IPS DF 4.7 (cell line): ENCODE measurements around the gene DGKZ.

ENCODE experiments used
- DNase-seq: peaks from one replicate; pipeline ENCODE4 v3.0.0-alpha.2; 2013; ENCODE audit warnings: low spot score; ENCODE audit errors: extremely low read depth

Gene DGKZ

DNA sequence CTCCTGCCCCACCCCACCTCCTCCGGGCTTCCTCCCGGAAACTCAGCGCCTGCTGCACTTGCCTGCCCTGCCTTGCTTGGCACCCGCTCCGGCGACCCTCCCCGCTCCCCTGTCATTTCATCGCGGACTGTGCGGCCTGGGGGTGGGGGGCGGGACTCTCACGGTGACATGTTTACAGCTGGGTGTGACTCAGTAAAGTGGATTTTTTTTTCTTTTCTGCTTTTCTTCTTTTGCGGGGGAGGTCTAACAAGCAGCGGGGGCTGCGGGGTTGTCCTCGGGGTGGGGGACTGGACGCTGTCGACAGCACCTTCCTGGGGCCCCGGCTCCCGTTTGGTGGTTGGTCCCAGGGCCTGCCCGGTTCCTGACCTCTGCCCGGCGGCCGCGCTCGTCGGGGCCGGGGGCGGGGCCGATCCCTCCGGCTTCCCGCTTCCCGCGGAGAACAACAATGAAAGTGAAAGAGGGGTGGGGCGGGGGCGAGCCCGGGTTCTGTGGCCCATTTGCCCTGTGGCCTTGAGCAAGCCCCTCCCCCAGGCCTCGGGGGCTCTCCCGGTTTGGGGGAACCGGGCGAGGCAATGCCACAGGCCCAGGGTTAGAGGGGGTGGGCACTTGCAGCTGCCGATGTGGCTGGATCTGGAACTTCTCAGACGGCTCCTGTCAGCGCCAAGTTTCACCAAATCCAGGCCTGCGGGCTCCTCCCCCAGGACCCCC, 33.2 kb downstream of the DGKZ start:
- no peak for DNase-seq

DNA sequence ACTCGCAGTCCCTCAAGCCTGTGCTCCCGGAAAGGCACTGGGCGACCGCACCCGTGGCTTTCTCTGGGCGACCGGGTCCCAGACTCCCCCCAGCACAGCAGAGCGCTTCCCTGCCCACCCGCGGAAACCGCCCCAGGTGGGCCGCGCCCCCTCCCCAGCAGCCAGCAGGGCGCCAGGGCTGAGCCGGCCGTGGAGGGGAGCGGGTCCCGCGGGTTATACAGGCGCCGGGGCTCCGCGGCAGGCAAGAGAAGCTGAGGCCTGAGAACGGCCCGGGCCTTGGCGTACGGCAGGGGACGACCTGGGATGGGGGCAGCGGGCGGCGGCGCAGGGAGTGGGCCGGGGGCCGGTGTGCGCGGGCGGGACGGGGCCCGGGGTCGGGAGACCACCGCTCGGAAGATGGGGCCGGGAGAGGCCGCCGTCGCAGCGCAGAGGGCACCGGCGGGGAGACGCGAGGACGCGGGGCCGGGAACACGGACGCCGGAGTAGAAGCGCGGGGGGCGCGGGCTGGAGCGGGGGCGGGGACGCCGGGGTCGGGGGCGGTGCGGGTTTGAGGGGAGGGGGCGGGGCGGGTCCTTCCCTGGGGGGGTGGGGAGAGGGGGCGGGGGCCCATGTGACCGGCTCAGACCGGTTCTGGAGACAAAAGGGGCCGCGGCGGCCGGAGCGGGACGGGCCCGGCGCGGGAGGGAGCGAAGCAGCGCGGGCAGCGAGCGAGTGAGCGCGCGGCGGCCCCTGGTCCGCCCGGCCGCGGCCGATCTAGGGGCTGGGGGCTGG, 34.0 kb downstream of the DGKZ start, which contains the start of gene MDK:
Gene MDK (plus strand): TSS at position 622 of the 771 bp plus-strand sequence. CDS start 389 bp downstream, outside the sequence.
- no peak for DNase-seq

GRCh38 chr11:46381819-46382645, 34.8 kb downstream of the DGKZ start:
- no peak for DNase-seq

- DNase-seq = no peak
Measured at GRCh38 chr11:46382646-46383403, 35.6 kb downstream of the DGKZ start.

DNA sequence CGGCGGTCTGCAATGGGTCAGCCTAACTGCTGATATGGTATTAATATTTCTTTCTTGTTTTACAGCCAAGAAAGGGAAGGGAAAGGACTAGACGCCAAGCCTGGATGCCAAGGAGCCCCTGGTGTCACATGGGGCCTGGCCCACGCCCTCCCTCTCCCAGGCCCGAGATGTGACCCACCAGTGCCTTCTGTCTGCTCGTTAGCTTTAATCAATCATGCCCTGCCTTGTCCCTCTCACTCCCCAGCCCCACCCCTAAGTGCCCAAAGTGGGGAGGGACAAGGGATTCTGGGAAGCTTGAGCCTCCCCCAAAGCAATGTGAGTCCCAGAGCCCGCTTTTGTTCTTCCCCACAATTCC, 36.1 kb downstream of the DGKZ start:
- DNase-seq = no peak

GRCh38 chr11:46383974-46384701, 36.9 kb downstream of the DGKZ start:
- no peak for DNase-seq

- DNase-seq = no peak
Measured at GRCh38 chr11:46385169-46386004, 38.1 kb downstream of the DGKZ start.

- DNase-seq = no peak
Measured at GRCh38 chr11:46386005-46386578, 38.8 kb downstream of the DGKZ start.

DNA sequence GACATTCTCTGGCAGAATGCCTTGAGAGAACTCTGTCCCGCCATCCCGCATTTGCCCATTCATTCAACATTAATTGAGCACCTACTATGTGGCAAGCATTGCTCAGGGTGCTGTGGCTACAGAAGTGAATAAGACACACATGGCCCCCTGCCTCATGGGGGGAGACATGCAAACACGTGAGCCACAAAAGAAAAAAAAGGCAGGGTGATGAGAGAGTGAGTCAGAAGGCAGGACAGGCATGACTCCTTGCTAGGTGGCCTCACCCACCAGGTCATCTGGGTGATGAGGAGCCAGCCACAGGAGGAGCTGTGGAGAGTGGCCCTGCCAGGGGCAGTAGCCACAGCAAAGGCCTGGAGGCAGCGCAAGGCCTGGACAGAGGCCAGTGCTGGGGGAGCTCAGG, 39.4 kb downstream of the DGKZ start:
- DNase-seq = no peak

DNA sequence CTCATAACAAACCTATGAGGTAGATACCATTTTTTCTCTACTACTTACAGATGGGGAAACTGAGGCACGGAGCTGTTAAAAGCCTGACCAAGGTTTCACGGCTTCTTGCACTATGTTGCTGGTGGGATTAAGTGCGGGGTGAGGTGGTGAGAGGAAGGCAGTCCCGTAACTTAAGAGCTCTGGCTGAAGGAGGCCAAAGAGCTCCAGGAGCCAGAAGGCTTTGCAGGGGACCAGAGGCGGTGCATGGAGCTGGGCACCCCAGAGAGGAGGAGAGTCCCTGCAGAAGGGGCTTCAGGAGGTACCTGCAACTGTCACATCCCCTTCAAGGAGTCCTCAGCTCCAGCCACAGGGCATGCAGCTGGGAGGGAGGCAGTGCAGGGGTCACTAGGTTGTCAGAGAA, 40.2 kb downstream of the DGKZ start:
- no peak for DNase-seq

DNA sequence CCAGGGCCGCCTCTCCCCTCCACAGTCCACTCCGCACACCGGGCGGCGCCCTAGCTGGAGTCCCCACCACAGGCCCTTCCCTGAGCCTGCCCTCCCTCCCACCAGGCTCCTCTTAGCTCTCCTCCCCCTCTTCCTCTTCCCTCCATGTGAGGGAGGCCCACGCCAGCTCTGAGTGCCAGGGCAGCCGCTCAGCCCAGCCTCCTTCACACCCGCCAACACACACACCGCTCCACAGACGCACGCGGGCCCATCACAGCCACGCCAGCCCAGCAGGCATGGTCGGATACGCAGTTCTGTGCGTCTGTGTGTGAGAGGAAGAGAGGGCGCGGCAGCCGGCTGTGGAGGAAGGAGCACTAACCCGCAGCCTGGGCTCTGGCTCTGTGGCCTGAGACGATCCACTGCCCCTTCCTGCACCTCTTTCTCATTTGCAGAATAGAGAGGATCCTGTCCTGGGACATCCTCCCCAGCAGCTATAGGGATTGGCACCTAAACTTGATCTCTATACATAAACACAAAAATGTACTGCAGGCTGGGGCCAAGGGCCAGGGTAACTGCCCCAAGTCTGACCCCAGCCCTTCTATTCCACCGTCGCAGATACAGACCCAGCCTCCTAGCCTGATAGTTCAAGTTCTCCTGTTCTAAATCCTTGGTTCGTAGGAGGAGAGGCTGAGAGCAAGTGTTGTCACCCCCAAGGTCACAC, 40.8 kb downstream of the DGKZ start:
- DNase-seq = no peak

DNA sequence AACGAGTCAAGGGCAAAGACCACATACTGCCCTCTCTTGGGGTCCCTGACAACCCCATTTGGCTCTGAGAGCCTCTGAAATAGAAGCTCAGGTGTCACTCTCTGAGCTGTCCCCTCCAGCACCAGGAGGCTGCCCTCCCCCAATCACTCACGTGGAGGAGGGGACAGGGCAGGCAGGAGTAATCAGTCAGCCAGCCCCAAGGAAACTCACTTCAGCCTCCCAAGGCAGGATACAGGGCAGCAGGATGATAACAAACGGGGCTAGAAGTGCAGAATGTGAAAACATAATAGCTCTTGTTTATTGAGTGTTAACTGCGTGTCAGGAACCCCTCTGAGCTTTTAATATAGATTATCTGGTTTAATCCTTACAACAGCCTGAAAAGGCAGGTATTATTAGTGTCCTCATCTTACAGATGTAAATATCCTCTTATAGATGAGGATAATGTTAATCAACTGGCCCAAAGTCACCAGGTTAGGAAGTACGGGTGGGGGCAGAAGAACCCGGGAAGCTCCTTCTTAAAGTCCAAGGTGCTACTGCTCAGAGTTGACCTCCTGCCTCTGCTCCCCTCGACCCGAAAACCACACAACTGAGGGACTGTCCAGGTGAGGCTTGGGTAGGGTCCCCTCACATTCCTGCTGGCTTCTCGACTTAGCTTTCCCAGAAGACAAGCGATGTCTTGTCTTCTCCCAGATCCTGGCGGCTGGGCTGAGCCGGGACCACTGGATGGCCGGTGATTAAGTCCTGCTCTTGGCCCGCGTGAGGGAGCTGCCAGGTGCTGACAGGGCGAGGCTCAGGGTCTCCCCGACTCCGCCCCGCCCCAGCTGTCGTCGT, 41.6 kb downstream of the DGKZ start:
- no peak for DNase-seq

- DNase-seq = no peak
Measured at GRCh38 chr11:46389450-46390330, 42.4 kb downstream of the DGKZ start.

- DNase-seq = no peak
Measured at GRCh38 chr11:46390331-46391171, 43.3 kb downstream of the DGKZ start.

GRCh38 chr11:46391186-46391577, 43.9 kb downstream of the DGKZ start:
- no peak for DNase-seq
